Stomach (tissue), 19 donors: ENCODE data around the gene CDKL1. TPM values are rescaled to one million over a fixed set of nuclear protein-coding genes. Genes with fewer than 3 reads are reported as not detected.

Source experiments
- DNase-seq, 2 donors: peaks; one replicate each; pipeline versions ENCODE4 v3.0.0 to v3.0.0-alpha.2; 2013 to 2019
- H3K27ac ChIP-seq, 5 donors: fragments of 200-600 bp in 4 of 5; sonication (generic) in 4 of 5; one replicate each; pipeline ENCODE4 v1.5.1; 2013 to 2019; ENCODE audit warnings: mild to moderate bottlenecking in 1 of 5, moderate library complexity in 1 of 5
- H3K27me3 ChIP-seq, 3 donors: fragments of 200-600 bp; sonication (generic); one replicate each; pipeline ENCODE4 v1.5.1; 2017 to 2019; ENCODE audit warnings: mixed run types in 1 of 3
- H3K36me3 ChIP-seq, 4 donors: fragments of 200-600 bp; sonication (generic); 1 replicate in 3 of 4; 2 replicates in 1 of 4; pipeline ENCODE4 v1.5.1; 2016 to 2019
- H3K4me1 ChIP-seq, 4 donors: fragments of 200-600 bp; sonication (generic); one replicate each; pipeline ENCODE4 v1.5.1; 2016 to 2019
- H3K4me3 ChIP-seq, 4 donors: fragments of 200-600 bp; sonication (generic) in 3 of 4; one replicate each; pipeline ENCODE4 v1.5.1; 2016 to 2019; ENCODE audit warnings: mild to moderate bottlenecking in 1 of 4
- H3K9me3 ChIP-seq, 4 donors: fragments of 200-600 bp; sonication (generic); one replicate each; pipeline ENCODE4 v1.5.1; 2016 to 2019
- CTCF ChIP-seq, 7 experiments: fragments of 450-650 bp in 4 of 7; fragments of 200-600 bp in 3 of 7; sonication (generic) in 3 of 7; IDR thresholded peaks; one replicate each; pipeline ENCODE4 v1.5.1; 2016 to 2019; ENCODE audit warnings: antibody characterized with exemption in 7 of 7, control low read depth in 2 of 7, mild to moderate bottlenecking in 1 of 7
- EP300 ChIP-seq: sonication (generic); formaldehyde crosslinking; IDR thresholded peaks from one replicate; pipeline ENCODE4 v1.6.1; 2017; ENCODE audit warnings: antibody characterized with exemption
- POLR2A ChIP-seq, 4 donors: fragments of 450-650 bp; IDR thresholded peaks; one replicate each; pipeline ENCODE4 v1.6.1; 2016; ENCODE audit warnings: antibody characterized with exemption in 4 of 4, control low read depth in 2 of 4, mild to moderate bottlenecking in 1 of 4, moderate library complexity in 1 of 4
- POLR2AphosphoS5 ChIP-seq, 3 donors: sonication (generic); formaldehyde crosslinking; IDR thresholded peaks; one replicate each; pipeline ENCODE4 v1.6.1; 2016; ENCODE audit warnings: antibody characterized with exemption in 3 of 3
- WGBS, 5 donors: extraction: QIAGEN DNeasy Blood & Tissue Kit in 3 of 5; methylation state at CpG; one replicate each; pipeline versions ENCODE4 v1.1.5 to v1.1.7; 2013 to 2018; 5-methylcytosine and 5-hydroxymethylcytosine counted together
- intact Hi-C: fragments of 100-400 bp; cut with DNase I; formaldehyde crosslinking; loops from one replicate; pipeline ENCODE4 v1.15.1; 2023; ENCODE audit warnings: low total_unique reads
- long read RNA-seq, 10 donors: transcript quantifications; one replicate each; lab custom pipeline, GENCODE V29; 2026
- polyA plus RNA-seq, 3 donors: library from polyadenylated mRNA; stranded (reverse); fragments of 200-250 nt; gene quantifications; one replicate each; pipeline ENCODE4 v1.2.3, GENCODE V29; 2013
- total RNA-seq, 5 donors: library from RNA; depleted of rRNA; stranded (reverse); fragments of >200 nt; gene quantifications; one replicate each; pipeline versions ENCODE4 v1.1.0 to v1.2.3, GENCODE V29; 2014 to 2016
- donor health status: healthy with polysubstance abuse.
- donor health status: Bipolar disorder and iron deficiency.
- donor health status: healthy.

The CDKL1 gene
- 100 to 1,000 TPM in 1 of 5 donors, 1 to 10 TPM in 2, under 1 TPM in 1, not detected in 1; 0.89 to 174 (median 5.6) TPM for total RNA-seq
- 1 to 10 TPM in 2 of 3 donors, under 1 TPM in 1; 0.61 to 1.4 (median 1.0) TPM for polyA plus RNA-seq
- long read RNA-seq, donor 1, partial matches to known transcripts: 0 of 2 reads
- long read RNA-seq, donor 1, other reads (novel, unspliced or antisense): 0 of 2 reads
- long read RNA-seq, donor 2, partial matches to known transcripts: 7 of 7 reads
- long read RNA-seq, donor 2, other reads (novel, unspliced or antisense): 0 of 7 reads
- long read RNA-seq, donor 3: 0 reads
- long read RNA-seq, donor 4: 0 reads
- long read RNA-seq, donor 5: 0 reads
- long read RNA-seq, donor 6, partial matches to known transcripts: 8 of 8 reads
- long read RNA-seq, donor 6, other reads (novel, unspliced or antisense): 0 of 8 reads
- long read RNA-seq, donor 7: 0 reads
- long read RNA-seq, donor 8, partial matches to known transcripts: 0 of 2 reads
- long read RNA-seq, donor 8, other reads (novel, unspliced or antisense): 0 of 2 reads
- long read RNA-seq, donor 9: 0 reads
- long read RNA-seq, donor 10: 0 reads

GRCh38 chr14:50396631-50397389, at the start of gene CDKL1:
Gene CDKL1, minus strand, starts transcription at chr14:50396881. Its CDS starts 1,013 bp downstream, at chr14:50395868.
- intact Hi-C loops: no loop called here
- WGBS, 5 donors: 0 to 3% (median 1%) methylated on average over 14 to 77 of the region's 77 CpGs
- peaks cover 6 to 36% (median 23%) of the 10 kb centered on the region in 4 donors for H3K4me1 ChIP-seq

DNA sequence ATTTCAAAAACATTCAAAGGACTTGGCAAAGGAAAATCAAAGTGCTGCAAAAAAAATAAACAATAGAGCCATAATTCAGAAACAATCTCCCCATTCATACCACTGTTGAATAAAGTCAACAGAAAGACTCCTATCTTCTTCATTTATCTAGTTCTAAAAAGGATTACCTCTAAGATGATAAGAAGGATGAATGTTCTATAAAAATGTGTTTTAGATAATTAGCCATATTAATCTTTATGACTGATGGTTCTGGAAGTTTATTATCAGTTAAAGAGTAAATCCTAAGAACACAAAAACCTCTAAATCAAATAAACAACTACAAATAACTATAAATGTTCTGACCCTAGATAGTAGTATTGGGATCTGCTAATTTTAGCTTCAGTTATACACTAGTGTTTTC, 37.8 kb upstream of the CDKL1 start:
- Histone ChIP-seq H3K9me3 (no peaks in the 10 kb centered on the region), H3K27me3 (no peaks in the 10 kb centered on the region), H3K36me3 (peaks cover 5 to 68% (median 63%) of the 10 kb centered on the region in 4 donors), H3K27ac (no peak overlapping the region), H3K4me3 (no peak overlapping the region), H3K4me1 (no peaks in the 10 kb centered on the region)
- intact Hi-C loops: no loop called here
- no peak for TF ChIP-seq EP300
- no peak for TF ChIP-seq POLR2A (IDR thresholded peaks at IDR 0.05)
- TF ChIP-seq POLR2AphosphoS5 (IDR thresholded peaks at IDR 0.05): no peak
- TF ChIP-seq CTCF (IDR thresholded peaks at IDR 0.05): no peak
- DNase-seq: no peak

More at GRCh38 chr14:50396631-50397389, at the start of gene CDKL1:
- H3K4me3 ChIP-seq: peak within 1 kb of the TSS; percentile 65 to 74 (median 69)
- H3K9me3 ChIP-seq: no peaks in the 10 kb centered on the region
- peak; percentile 79 to 91 for DNase-seq
- no peaks in the 10 kb centered on the region for H3K36me3 ChIP-seq
- H3K27me3 ChIP-seq: no peaks in the 10 kb centered on the region
- H3K27ac ChIP-seq: peak within 1 kb of the TSS; percentile 79 to 90 (median 85)
- TF ChIP-seq POLR2AphosphoS5 (IDR thresholded peaks at IDR 0.05) (peak in 2 of 3 donors; percentile 46 to 60), CTCF (IDR thresholded peaks at IDR 0.05) (no peak)

- no peak for DNase-seq
- no peak overlapping the region for H3K4me3 ChIP-seq
- no peaks in the 10 kb centered on the region for H3K9me3 ChIP-seq
- 96 to 98% (median 96%) methylated on average over 1 of the region's 1 CpG for WGBS, 5 donors
- no peaks in the 10 kb centered on the region for H3K27me3 ChIP-seq
- no peaks in the 10 kb centered on the region for H3K4me1 ChIP-seq
- no peak overlapping the region for H3K27ac ChIP-seq
- peaks cover 11 to 72% (median 62%) of the 10 kb centered on the region in 4 donors for H3K36me3 ChIP-seq
- intact Hi-C loops: no loop called here
- TF ChIP-seq POLR2AphosphoS5 (IDR thresholded peaks at IDR 0.05): no peak
- TF ChIP-seq CTCF (IDR thresholded peaks at IDR 0.05): no peak
- TF ChIP-seq POLR2A (IDR thresholded peaks at IDR 0.05): no peak
Measured at GRCh38 chr14:50432131-50432530, 35.5 kb upstream of the CDKL1 start.

- intact Hi-C loops: no loop called here
- H3K27me3 ChIP-seq: no peaks in the 10 kb centered on the region
- WGBS, 5 donors: 73 to 87% (median 86%) methylated on average over 3 of the region's 3 CpGs
- peaks cover 18 to 77% (median 71%) of the 10 kb centered on the region in 4 donors for H3K36me3 ChIP-seq
- no peaks in the 10 kb centered on the region for H3K4me1 ChIP-seq
- H3K4me3 ChIP-seq: no peak overlapping the region
- H3K9me3 ChIP-seq: no peaks in the 10 kb centered on the region
- no peak overlapping the region for H3K27ac ChIP-seq
- DNase-seq: no peak
- TF ChIP-seq POLR2AphosphoS5 (IDR thresholded peaks at IDR 0.05): no peak
- no peak for TF ChIP-seq CTCF (IDR thresholded peaks at IDR 0.05)
- TF ChIP-seq EP300: no peak
- TF ChIP-seq POLR2A (IDR thresholded peaks at IDR 0.05): no peak
Measured at GRCh38 chr14:50425816-50426215, 29.1 kb upstream of the CDKL1 start.
